Stimulated activated CD4-positive, alpha-beta T cell treated with anti-CD3 and anti-CD28 coated beads, Interleukin-1b, Interleukin-23, amount 100 ng/mL, for 4 hours (primary cell): ENCODE results near the gene SKAP1.
"Not testable (repeated sequence)": the region's sequence is repeated elsewhere in the genome, so short reads cannot be mapped to it uniquely, and the experiment has no call there.

Source experiments
- DNase-seq, 2 donors: peaks; one replicate each; pipeline ENCODE4 v3.0.0-alpha.2; 2020; ENCODE audit warnings: low read depth in 2 of 2

The SKAP1 gene

DNA sequence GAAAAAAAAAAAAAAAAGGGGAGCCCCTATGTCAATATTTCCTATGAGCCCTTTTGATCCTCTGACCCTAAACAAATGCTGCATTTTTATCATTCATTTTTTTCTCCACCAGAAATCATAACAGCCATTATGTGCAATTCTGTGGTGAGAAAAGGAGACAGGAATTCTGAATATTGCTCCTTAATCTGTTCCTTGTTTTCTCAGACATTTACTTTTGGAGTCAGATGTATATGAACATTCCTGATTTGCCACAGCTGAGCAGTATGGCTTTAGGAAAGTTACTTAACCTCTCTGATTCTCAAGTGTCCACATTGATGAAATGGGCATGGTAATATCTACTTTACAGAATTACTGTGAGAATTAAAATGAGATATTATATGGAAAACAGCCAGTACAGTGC, 144.4 kb downstream of the SKAP1 start:
- no peak for DNase-seq

GRCh38 chr17:48283907-48284306, 146.1 kb downstream of the SKAP1 start:
- DNase-seq, result no peak

DNA sequence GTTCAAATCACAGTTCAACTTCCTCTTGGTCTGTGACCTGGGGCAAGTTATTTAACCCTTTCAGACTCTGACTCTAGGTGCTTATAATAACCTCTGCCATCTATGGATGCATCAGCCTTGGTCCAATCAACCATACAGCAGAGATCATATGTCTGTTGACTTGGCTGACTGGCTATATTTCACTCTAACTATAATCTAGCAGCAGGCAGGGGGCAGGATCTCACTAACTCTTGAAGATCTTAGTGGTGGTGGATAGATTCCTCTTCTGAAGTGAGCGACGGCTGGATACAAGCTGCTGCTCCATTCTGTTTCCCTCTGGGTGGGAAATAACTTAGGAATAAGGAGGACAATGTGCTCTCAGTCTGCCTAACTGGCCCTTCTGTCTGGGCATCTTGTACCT, 146.6 kb downstream of the SKAP1 start:
- no peak for DNase-seq

GRCh38 chr17:48282303-48282702, 147.7 kb downstream of the SKAP1 start:
- no peak for DNase-seq

GRCh38 chr17:48278760-48279491, 151.1 kb downstream of the SKAP1 start:
- DNase-seq, result no peak

DNA sequence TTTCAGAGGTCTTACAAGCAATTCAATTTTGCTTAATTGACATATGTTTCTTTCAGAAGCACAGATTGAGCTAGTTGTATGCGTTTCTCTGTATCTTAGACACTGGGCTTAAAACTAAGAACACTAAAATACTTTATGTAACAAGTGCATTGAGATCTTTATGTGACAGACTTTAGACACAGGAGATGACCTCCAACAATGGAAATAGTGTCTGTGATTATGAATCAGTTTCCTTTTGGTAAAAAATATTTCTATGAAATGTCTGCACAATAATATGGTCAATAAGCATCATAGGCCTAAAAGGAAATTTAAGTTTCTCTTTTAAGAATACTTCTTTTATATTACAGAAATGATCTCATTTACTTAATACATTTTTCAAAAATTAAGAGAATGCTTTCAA, 153.2 kb downstream of the SKAP1 start:
- no peak for DNase-seq

DNA sequence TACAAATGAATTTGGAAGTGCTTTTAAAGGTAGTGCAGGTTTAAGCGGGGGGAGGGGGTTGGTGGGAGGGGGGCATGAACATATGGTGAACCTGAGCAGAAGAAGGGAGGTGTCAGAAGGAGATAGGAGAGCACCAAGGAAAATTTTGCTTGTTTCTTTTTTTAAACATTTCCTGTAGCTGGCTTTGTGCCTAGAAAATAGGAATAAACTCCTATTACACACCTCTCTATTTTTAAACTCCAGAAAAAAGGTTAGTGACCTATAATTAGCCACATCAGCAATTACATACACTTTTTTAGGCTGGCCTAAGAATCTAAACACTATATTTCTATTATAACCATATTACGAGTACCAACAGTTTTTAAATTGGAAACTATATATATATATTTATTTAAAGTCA, 159.1 kb downstream of the SKAP1 start:
- no peak for DNase-seq

DNA sequence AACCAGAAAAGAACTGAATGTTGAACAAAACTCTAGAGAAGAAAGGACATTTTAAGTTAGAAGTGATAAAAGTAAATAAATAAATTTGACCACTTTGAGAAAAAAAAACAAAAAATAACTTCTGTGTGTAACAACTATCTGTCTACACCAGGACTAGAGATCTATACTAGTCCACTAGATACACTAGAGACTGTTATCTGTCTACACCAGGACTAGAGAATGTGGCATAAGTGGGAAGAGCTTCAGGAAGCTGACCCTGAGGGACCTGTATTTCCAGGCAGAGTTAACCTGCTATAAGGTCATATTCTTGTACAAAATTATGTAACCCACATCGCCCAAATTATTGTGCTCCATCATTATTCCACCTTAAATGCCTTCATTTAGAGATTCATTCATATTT, 160.8 kb downstream of the SKAP1 start:
- no peak for DNase-seq

- DNase-seq, result no peak
These were observed 166.3 kb downstream of the SKAP1 start for GRCh38 chr17:48263731-48264035.

DNA sequence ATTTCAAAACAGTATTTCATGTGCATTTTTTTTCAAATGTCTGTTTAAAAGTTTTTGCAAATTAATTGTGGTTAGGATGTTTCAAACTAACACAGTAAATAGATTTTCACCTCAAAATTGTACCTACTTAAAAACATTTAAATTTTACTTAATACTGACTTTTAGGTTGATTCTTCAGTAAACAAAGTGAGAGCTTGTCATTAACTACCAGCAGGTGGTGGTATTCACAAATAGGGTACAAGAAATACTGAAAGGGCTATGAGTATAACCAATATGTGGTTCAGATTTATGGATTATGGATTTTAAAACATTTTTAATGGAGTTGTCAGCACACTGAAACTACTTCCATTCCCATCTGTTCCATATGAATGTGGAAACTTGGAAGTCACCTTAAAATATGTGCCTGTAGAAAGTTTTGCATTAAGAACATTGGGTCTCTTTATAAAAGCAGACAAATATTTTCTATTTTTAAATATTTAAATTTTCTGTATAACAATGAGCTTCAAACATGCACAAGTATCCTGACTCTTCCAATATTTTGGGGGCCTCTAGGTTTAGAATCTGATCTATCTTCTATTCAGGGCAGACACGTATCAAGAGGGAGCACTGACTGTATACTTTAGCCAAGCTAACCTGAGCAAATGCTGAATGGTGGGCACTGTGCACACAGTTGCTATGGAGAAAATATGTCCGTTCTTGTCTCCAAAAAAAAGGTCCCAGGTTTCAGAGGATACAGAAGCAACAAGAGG, 166.9 kb downstream of the SKAP1 start:
- no peak for DNase-seq

DNA sequence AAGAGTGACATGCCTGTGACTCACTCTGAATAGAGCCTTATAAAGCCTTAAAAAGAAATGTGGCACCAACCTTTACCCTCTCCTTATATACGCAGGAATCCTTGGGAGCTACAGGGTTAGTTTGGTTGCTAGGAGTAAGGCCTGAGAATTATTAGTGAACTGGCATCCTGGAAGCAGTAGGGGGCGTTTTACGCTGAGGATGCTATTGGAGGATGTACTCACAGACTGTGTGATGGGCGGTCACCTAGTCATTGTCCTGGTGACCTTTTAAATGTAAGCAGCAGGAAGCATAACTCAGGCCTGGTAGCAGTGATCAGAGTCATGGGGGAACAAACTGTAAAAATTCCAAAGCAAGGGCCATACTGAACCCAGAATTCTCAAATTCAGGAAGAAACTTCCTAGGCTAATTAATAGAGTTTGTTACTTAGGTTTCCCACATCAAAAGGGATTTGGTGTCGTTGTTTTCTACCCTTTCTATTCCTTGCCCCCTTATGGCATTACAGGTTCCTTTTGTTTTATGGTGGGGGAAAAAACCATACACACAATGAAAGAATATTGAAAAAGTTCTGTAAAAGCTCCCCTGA, 168.6 kb downstream of the SKAP1 start:
- DNase-seq, result no peak

GRCh38 chr17:48259694-48260291, 170.2 kb downstream of the SKAP1 start:
- DNase-seq, result no peak

- no peak for DNase-seq
These were observed 171.7 kb downstream of the SKAP1 start for GRCh38 chr17:48258331-48258730.

DNA sequence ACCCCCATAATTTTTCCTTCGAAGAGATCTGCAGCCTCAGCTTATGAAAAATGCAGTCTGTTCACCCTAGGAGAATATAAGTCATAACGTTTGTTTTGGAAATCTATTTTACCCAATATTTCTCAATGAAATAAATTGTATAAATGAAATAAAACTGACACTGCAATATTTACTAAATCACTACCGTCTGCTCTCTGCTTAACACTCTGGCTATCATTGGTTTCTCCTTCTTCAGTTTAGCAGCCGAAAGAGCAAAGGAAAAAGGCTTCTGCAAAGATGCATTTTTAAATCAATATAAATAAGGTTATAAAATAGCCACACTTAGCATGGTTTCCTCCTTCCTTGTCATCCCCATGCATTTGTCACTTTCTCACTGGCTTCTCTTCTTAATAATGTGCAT, 174.3 kb downstream of the SKAP1 start:
- no peak for DNase-seq

DNA sequence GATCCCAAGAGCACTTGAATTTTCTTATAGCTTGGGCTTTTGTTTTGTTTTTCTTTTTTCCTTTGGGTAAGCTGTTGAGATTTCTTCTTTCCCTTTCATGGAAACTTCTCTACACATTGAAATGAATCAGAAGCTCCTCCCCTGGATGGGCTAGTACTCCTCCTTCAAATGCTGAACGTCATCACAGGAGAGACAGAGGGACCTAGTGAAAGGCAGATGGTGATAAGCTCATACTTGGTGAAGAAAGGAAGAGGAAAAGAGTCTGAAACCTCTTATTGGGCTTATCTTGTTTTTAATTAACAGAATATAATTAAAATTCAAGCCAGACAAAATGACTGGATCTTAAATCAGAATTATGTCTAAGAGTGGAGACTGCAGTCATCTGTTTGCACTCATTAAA, 175.1 kb downstream of the SKAP1 start:
- no peak for DNase-seq

GRCh38 chr17:48253975-48254374, 176.0 kb downstream of the SKAP1 start:
- no peak for DNase-seq

- no peak for DNase-seq
These were observed 178.1 kb downstream of the SKAP1 start for GRCh38 chr17:48251950-48252349.

DNA sequence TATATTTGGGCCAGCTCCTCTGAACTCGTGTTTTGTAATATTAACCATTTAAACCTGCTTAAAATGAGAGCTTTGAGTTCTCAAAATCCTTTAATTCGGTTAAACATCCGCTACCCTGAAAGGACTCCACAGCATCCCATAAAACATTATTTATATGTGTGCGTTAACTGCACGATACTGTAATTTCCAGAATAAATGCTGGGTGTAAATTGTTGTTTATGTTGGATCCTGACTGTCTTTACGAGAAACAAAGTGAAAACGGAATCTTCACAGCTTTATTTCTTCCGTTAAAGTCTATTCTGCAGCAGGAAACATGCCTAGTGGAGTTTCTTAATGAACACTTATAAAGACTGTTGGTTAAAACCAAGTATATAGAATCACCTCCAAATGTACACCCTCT, 179.1 kb downstream of the SKAP1 start:
- DNase-seq, result no peak

GRCh38 chr17:48250059-48250458, 180.0 kb downstream of the SKAP1 start:
- not testable (repeated sequence) for DNase-seq

DNA sequence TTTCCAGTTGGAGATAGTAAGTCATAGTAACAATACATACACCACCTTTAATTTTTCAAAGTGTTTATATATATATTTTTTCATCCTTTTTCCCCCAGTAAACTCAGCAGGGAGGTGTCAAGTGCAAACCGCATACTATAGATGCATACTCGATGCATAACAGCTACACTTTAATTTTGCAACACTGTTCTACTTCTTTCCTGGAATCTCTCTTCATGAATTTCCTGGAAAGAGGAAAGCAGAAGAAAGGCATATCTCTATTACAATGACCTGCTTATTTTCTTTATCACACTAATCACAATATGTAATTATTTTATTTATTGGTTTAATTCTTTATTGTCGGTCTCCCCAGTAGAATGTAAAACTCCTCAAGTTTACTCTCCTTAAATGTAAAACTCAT, 182.4 kb downstream of the SKAP1 start:
- DNase-seq, result no peak

GRCh38 chr17:48247038-48247437, 183.0 kb downstream of the SKAP1 start:
- DNase-seq, result no peak

GRCh38 chr17:48246612-48247011, 183.4 kb downstream of the SKAP1 start:
- no peak for DNase-seq

DNA sequence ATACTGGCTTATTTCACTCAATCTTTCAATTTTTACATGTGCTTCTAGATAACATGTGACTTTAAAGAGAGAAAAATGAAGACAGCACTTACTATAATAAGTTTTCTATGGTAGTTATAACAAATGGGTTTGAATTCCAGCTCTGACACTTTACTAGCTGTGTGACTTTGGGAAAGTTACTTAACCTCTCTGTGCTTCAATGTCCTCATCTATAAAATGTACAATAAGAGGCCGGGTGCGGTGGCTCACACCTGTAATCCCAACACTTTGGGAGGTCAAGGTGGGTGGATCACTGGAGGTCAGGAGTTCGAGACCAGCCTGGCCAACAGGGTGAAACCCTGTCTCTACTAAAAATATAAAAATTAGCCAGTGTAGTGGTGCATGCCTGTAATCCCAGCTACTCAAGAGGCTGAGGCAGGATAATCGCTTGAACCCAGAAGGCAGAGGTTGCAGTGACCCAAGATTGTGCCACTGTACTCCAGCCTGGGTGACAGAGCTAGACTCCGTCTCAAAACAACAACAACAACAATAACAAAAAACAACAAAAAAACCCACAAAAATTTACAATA, 184.5 kb downstream of the SKAP1 start:
- DNase-seq, result not testable (repeated sequence)
